Measurements from ENCODE around the gene SYNPO2. TPM values are rescaled to one million over a fixed set of nuclear protein-coding genes. Genes with fewer than 3 reads are reported as not detected.

The SYNPO2 gene
- total and polyA plus RNA-seq, 2 donors (not counting 1 experiment from before 2014, with no cell fraction given): 0.03 to 0.20 TPM

- no peak overlapping the region for H3K9ac ChIP-seq (ENCODE audit: low read length)
- TF ChIP-seq CTCF (IDR thresholded peaks at IDR 0.05): no peak
- TF ChIP-seq EZH2 (IDR thresholded peaks at IDR 0.05; ENCODE audit: borderline replicate concordance, insufficient read depth, low read depth, low read length, poor library complexity, severe bottlenecking): no peak
- no peaks in the 10 kb centered on the region for H3K36me3 ChIP-seq (replicated peaks in 1 of 2; ENCODE audit: control extremely low read depth in 1 of 2, control insufficient read depth in 1 of 2, extremely low read depth in 1 of 2, insufficient read depth in 2 of 2, low read length in 1 of 2)
- no peaks in the 10 kb centered on the region for H3K27me3 ChIP-seq (replicated peaks in 1 of 4; ENCODE audit: control extremely low read depth in 1 of 4, control insufficient read depth in 3 of 4, insufficient read depth in 4 of 4, low read length in 3 of 4)
- CTCF ChIA-PET: no interaction called here
- POLR2A ChIA-PET: no interaction called here
- intact Hi-C loops (cut with micrococcal nuclease): no loop called here
- no peak overlapping the region for H3K27ac ChIP-seq (ENCODE audit: low read length in 2 of 2)
- H3K27ac Mint-ChIP-seq: no peak overlapping the region
- no peaks in the 10 kb centered on the region for H4K20me1 ChIP-seq (ENCODE audit: control insufficient read depth, insufficient read depth, low read length, poor library complexity, severe bottlenecking)
- H3K4me3 Mint-ChIP-seq: no peak overlapping the region
- no peaks in the 10 kb centered on the region for H3K4me1 ChIP-seq (ENCODE audit: control insufficient read depth in 2 of 2, insufficient read depth in 2 of 2, low read length in 2 of 2)
- H3K4me1 Mint-ChIP-seq: no peaks in the 10 kb centered on the region
- H3K79me2 ChIP-seq (ENCODE audit: control insufficient read depth, insufficient read depth, low read length): no peaks in the 10 kb centered on the region
- ATAC-seq (ENCODE audit: low read depth) (no peak), DNase-seq (no peak)
- H3K4me2 ChIP-seq (replicated peaks; ENCODE audit: low read depth, low read length, poor library complexity, severe bottlenecking): no peak overlapping the region
- no peak overlapping the region for H3K4me3 ChIP-seq (ENCODE audit: control extremely low read depth in 1 of 5, extremely low read depth in 1 of 5, insufficient read depth in 1 of 5, low read depth in 2 of 5, low read length in 4 of 5)
- no peak overlapping the region for H2AFZ ChIP-seq (ENCODE audit: insufficient read depth, low read depth, low read length, poor library complexity, severe bottlenecking)
- H3K9me3 Mint-ChIP-seq (ENCODE audit: insufficient read depth): no peaks in the 10 kb centered on the region
- H3K9me3 ChIP-seq (ENCODE audit: control extremely low read depth in 1 of 3, control insufficient read depth in 2 of 3, insufficient read depth in 1 of 3, low read length in 2 of 3): no peaks in the 10 kb centered on the region
- no peaks in the 10 kb centered on the region for H3K27me3 Mint-ChIP-seq
- no CpG with 5 or more reads among the region's 2 CpGs for WGBS (ENCODE audit: insufficient coverage)
Observed at GRCh38 chr4:118858779-118859178, 29.9 kb upstream of the SYNPO2 start.

- H3K4me3 ChIP-seq (ENCODE audit: control extremely low read depth in 1 of 5, extremely low read depth in 1 of 5, insufficient read depth in 1 of 5, low read depth in 2 of 5, low read length in 4 of 5): no peak overlapping the region
- Mint-ChIP-seq H3K4me1 (no peaks in the 10 kb centered on the region), H3K4me3 (no peak overlapping the region), H3K27me3 (no peaks in the 10 kb centered on the region), H3K27ac (no peak overlapping the region), H3K9me3 (ENCODE audit: insufficient read depth) (no peaks in the 10 kb centered on the region)
- no peak overlapping the region for H3K4me2 ChIP-seq (replicated peaks; ENCODE audit: low read depth, low read length, poor library complexity, severe bottlenecking)
- no peaks in the 10 kb centered on the region for H3K79me2 ChIP-seq (ENCODE audit: control insufficient read depth, insufficient read depth, low read length)
- DNase-seq (peak; percentile 27), ATAC-seq (ENCODE audit: low read depth) (no peak)
- no peaks in the 10 kb centered on the region for H3K27me3 ChIP-seq (replicated peaks in 1 of 4; ENCODE audit: control extremely low read depth in 1 of 4, control insufficient read depth in 3 of 4, insufficient read depth in 4 of 4, low read length in 3 of 4)
- ChIA-PET CTCF (interaction anchor here (0.7 to 3.0 kb wide), 14 partner anchors 9 to 126 kb away, joined by 3 to 20 read pairs (median 4); no protein-coding TSS in a partner anchor), POLR2A (interaction anchor here (1.0 kb wide), 1 partner anchor 15 kb away, joined by 3 read pairs; no protein-coding TSS in a partner anchor)
- TF ChIP-seq EZH2 (IDR thresholded peaks at IDR 0.05; ENCODE audit: borderline replicate concordance, insufficient read depth, low read depth, low read length, poor library complexity, severe bottlenecking) (no peak), CTCF (IDR thresholded peaks at IDR 0.05) (peak; percentile 56)
- H2AFZ ChIP-seq (ENCODE audit: insufficient read depth, low read depth, low read length, poor library complexity, severe bottlenecking): no peak overlapping the region
- intact Hi-C loops (cut with micrococcal nuclease): loop anchor here (1.0 kb wide), 1 partner anchor 93 kb away; no protein-coding TSS in a partner anchor
- no peaks in the 10 kb centered on the region for H4K20me1 ChIP-seq (ENCODE audit: control insufficient read depth, insufficient read depth, low read length, poor library complexity, severe bottlenecking)
- no peaks in the 10 kb centered on the region for H3K9me3 ChIP-seq (ENCODE audit: control extremely low read depth in 1 of 3, control insufficient read depth in 2 of 3, insufficient read depth in 1 of 3, low read length in 2 of 3)
- H3K36me3 ChIP-seq (replicated peaks in 1 of 2; ENCODE audit: control extremely low read depth in 1 of 2, control insufficient read depth in 1 of 2, extremely low read depth in 1 of 2, insufficient read depth in 2 of 2, low read length in 1 of 2): no peaks in the 10 kb centered on the region
- H3K27ac ChIP-seq (ENCODE audit: low read length in 2 of 2): no peak overlapping the region
- WGBS (ENCODE audit: insufficient coverage): 35% methylated on average over 5 of the region's 5 CpGs
- no peaks in the 10 kb centered on the region for H3K4me1 ChIP-seq (ENCODE audit: control insufficient read depth in 2 of 2, insufficient read depth in 2 of 2, low read length in 2 of 2)
- no peak overlapping the region for H3K9ac ChIP-seq (ENCODE audit: low read length)
Observed at GRCh38 chr4:118865091-118865708, 23.5 kb upstream of the SYNPO2 start.

Measured in B cell (primary cell).